ENCODE data around the gene PDIA4. TPM values are rescaled to one million over a fixed set of nuclear protein-coding genes. Genes with fewer than 3 reads are reported as not detected.
A peak's percentile ranks its signal among the peaks of the same experiment; 100 is the strongest.
"Not testable (repeated sequence)": the region's sequence is repeated elsewhere in the genome, so short reads cannot be mapped to it uniquely, and the experiment has no call there.

The PDIA4 gene
- total and polyA plus RNA-seq, 2 donors, result 71.6 to 92.8 TPM

DNA sequence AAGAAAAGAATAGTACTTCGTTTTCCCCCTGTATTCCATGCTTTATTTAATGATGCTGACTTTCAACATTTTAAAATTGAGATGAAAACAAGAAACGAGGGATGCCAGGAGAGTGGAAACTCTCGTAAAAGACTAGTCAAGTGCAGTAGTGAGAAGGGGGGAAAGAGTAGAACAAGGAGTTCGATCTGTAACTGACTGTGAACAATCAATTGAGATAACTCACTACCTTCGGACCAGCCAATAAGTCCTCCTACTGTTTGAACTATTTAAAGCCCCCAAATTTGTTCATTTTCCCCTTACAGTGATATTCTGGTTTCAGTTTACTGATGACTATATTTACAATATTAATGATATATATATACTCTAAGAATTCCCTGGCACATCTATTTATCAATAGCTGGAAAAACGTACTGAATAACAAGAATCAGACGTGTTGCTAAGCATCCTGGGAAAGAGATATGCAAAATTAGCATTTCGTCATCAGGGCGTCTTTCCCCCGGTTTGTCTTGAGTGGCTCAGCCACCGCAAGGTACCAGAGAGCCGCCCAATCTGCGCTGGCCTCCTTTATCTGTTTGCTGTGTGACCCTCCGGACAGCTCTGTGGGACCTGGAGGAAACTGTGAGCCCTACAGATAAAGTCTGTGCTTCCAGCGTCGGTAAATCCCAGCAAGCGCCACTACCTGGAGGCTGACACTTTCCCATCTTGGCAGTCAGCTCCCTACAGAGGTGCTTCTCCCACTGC lies 41.1 kb downstream of the PDIA4 start:
- Histone ChIP-seq H3K36me3 (ENCODE audit: insufficient read depth) (no peaks in the 10 kb centered on the region), H3K4me1 (ENCODE audit: insufficient read depth) (no peaks in the 10 kb centered on the region)

DNA sequence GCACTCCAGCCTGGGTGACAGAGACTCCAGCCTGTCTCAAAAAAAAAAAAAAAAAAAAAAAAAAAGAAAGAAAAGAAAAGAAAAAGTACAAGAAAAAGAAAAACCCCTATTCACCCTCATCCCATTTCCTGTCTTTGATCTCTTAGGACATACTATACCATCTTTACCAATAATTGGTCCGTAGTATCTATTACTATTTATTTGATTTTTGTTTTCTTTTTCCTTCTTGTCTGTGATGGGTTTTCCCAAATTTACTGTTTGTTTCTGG lies 41.6 kb downstream of the PDIA4 start:
- Histone ChIP-seq H3K36me3 (ENCODE audit: insufficient read depth) (no peaks in the 10 kb centered on the region), H3K4me3 (ENCODE audit: low read depth, low read length) (no peak overlapping the region)
- WGBS, result 42% methylated on average over 1 of the region's 1 CpG

More for the DNA sequence above, 41.1 kb downstream of the PDIA4 start:
- peak; percentile 90 for DNase-seq (ENCODE audit: extremely low spot score)
- Histone ChIP-seq H3K4me3 (ENCODE audit: low read depth, low read length) (peak overlapping the region; percentile 53), H3K27ac (ENCODE audit: low read depth) (peak overlapping the region; percentile 65)
- WGBS, result under 1% methylated on average over 17 of the region's 17 CpGs

DNA sequence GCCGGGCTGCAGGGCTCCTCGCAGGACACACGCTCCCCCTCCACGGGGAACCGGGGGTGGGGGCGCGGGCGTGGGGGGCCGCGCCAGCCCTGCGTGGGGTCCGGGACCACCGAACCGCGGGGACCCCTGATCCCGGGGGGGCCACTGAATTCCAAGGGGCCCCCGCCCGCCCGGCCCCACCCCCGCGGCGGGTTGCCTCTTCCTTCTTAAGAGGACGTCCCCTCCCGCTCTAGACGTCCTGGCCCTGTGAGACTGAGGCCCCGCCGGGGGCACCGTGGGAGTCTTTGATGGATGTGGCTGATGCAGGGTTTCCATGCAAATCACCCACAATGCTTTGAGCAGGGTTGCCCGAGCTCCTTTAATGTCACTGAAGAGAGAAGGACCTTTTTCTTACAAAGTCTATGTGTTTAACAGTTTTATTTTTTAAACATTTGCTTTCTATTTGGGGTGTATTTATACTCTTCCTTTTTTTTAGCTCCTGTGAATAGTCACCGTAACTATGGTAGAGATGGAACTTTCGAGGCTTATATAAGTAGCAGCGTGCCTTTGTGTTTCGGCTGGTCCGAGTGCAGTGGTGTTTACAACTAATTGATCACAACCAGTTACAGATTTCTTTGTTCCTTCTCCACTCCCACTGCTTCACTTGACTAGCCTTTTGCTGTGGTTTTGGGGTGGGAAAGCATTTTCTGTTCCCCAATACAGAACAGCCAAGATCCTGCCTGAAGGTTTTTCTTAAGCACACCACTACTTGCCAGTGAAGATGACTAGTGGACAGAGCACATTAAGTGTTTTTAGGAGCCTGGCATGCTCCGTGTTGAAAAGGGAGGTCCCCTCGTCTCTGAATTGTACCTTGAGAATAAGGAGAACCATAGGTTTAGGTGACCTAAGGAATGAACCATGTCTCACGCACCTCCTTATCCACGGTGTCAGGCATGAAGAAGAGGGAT lies 44.8 kb downstream of the PDIA4 start:
- Histone ChIP-seq H3K36me3 (ENCODE audit: insufficient read depth) (peaks cover 2% of the 10 kb centered on the region), H3K4me1 (ENCODE audit: insufficient read depth) (no peaks in the 10 kb centered on the region), H3K4me3 (ENCODE audit: low read depth, low read length) (peak overlapping the region; percentile 89), H3K27ac (ENCODE audit: low read depth) (no peak overlapping the region)
- DNase-seq (ENCODE audit: extremely low spot score), result peak; percentile 77
- under 1% methylated on average over 38 of the region's 38 CpGs for WGBS

More for the DNA sequence above, 41.6 kb downstream of the PDIA4 start:
- Histone ChIP-seq H3K4me1 (ENCODE audit: insufficient read depth) (no peaks in the 10 kb centered on the region), H3K27ac (ENCODE audit: low read depth) (no peak overlapping the region)
- DNase-seq (ENCODE audit: extremely low spot score), result no peak

DNA sequence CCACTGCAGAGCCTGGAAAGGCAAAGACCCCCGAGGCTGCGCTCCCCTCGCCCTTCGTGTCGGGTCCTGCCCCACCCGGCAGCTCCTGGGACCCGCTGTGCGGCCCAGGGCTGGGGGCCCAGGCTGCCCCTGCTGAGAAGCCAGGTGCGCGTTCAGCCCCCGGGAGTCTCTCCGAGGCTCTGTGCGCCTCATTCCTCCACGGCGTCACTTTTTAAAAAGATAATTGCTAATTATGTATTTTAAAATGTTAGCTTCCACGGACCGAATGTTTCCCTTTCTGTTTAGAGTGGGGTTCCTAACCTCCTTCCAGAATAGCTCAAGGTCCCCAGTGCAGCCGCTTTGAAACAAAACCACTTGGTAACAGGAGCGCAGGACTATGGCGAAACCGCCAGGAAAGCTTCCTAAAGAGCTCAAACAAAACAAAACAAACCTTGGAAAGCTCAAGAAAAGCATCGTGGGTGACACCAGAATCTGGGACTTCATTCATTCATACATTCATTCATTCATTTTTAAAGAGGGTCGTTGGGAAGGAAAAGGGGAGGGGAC lies 45.6 kb downstream of the PDIA4 start:
- Histone ChIP-seq H3K27ac (ENCODE audit: low read depth) (no peak overlapping the region), H3K36me3 (ENCODE audit: insufficient read depth) (peaks cover 2% of the 10 kb centered on the region), H3K4me1 (ENCODE audit: insufficient read depth) (no peaks in the 10 kb centered on the region), H3K4me3 (ENCODE audit: low read depth, low read length) (peak overlapping the region; percentile 89)
- WGBS, result under 1% methylated on average over 23 of the region's 23 CpGs
- no peak for DNase-seq (ENCODE audit: extremely low spot score)

DNA sequence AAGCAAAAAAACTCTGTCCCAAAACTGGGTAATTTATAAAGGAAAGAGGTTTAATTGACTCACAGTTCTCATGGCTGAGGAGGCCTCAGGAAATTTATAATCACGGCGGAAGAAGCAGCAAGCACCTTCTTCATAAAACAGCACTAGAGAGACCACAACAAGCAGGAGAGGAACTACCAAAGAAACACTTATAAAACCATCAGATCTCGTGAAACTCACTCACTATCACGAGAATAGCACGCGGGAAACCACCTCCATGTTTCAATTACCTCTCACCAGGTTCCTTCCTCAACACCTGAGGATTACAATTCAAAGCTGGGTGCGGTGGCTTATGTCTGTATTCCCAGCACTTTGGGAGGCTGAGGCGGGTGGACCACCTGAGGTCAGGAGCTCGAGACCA lies 48.5 kb downstream of the PDIA4 start:
- no peak for DNase-seq (ENCODE audit: extremely low spot score)
- no peaks in the 10 kb centered on the region for H3K4me1 ChIP-seq (ENCODE audit: insufficient read depth)
- H3K27ac ChIP-seq (ENCODE audit: low read depth), result no peak overlapping the region
- 82% methylated on average over 9 of the region's 9 CpGs for WGBS
- no peak overlapping the region for H3K4me3 ChIP-seq (ENCODE audit: low read depth, low read length)
- peaks cover 2% of the 10 kb centered on the region for H3K36me3 ChIP-seq (ENCODE audit: insufficient read depth)

DNA sequence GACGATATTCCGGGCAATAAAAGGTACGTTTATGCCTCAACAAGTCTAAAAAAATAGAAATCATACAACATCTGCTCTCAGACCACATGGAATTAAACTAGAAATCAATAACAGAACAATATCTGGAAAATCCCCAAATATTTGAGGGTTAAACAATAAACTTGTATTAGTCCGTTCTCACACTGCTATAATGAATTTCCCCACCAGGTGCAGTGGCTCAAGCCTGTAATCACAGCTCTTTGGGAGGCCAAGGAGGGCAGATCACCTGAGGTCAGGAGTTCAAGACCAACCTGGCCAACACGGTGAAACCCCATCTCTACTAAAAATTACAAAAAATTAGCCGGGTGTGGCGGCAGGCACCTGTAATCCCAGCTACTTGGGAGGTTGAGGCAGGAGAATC lies 49.2 kb downstream of the PDIA4 start:
- WGBS, result 83% methylated on average over 7 of the region's 7 CpGs
- not testable (repeated sequence) for H3K4me1 ChIP-seq (ENCODE audit: insufficient read depth); DNase-seq (ENCODE audit: extremely low spot score); H3K4me3 ChIP-seq (ENCODE audit: low read depth, low read length); H3K27ac ChIP-seq (ENCODE audit: low read depth); H3K36me3 ChIP-seq (ENCODE audit: insufficient read depth)

DNA sequence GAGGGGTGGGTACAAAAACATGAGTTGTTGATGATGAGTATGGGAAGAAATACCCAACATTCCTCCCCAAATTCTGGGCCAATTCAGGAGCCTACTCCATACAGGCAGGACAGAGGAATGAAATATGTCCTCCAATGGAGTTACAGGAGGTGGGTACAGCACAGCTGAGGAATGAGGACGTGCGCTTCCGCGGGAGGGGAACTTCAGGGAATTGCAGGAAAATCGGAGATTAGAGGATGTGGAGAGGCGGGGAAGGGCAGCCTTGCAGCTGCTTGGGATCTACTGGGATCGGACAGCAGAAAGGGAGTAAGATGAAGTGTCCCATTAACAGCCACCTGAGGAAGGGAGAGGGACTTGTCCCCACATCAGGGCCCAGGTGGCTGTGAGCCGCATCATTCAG lies 50.2 kb downstream of the PDIA4 start:
- H3K4me1 ChIP-seq (ENCODE audit: insufficient read depth), result no peaks in the 10 kb centered on the region
- no peak overlapping the region for H3K27ac ChIP-seq (ENCODE audit: low read depth)
- no peak for DNase-seq (ENCODE audit: extremely low spot score)
- 42% methylated on average over 8 of the region's 8 CpGs for WGBS
- H3K4me3 ChIP-seq (ENCODE audit: low read depth, low read length), result no peak overlapping the region
- H3K36me3 ChIP-seq (ENCODE audit: insufficient read depth), result peaks cover 2% of the 10 kb centered on the region

DNA sequence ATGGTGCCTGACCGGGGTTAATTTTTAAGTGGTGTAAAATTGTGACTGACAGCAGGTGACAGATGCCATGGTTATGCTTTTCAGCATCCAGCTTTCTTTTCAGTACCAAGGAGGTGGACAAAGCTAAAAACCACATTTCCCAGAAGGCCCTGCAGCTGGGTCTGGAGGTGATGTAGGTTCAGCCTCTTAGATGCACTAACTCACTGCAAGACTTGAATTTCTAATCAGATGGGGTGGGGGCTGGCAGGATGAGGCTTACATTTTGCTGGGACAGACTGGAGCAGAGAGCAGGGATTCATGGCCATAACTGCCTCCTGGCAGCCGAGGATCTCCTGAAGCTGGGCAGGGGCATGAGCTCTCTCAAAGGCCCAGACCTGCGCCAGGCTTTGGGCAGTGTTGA lies 52.4 kb downstream of the PDIA4 start:
- no peak overlapping the region for H3K4me3 ChIP-seq (ENCODE audit: low read depth, low read length)
- DNase-seq (ENCODE audit: extremely low spot score), result no peak
- 86% methylated on average over 3 of the region's 3 CpGs for WGBS

DNA sequence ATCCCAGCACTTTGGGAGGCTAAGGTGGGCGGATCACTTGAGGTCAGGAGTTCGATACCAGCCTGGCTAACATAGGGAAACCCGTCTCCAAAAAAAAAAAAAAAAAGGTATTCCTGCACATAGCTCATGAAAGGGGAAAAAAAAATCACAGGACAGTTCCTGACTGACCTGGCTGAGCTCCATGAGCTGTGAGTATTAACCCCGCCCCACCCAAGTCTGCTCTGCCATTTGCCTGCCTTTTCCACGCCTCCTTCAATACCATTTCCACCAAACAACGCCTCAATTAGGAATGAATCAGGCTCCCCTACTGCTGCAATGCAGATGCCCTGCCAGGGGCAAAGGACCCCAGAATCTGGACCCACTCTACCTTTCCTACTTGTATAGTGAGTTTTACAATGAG lies 55.0 kb downstream of the PDIA4 start:
- Histone ChIP-seq H3K36me3 (ENCODE audit: insufficient read depth) (no peaks in the 10 kb centered on the region), H3K27ac (ENCODE audit: low read depth) (no peak overlapping the region), H3K4me3 (ENCODE audit: low read depth, low read length) (no peak overlapping the region), H3K4me1 (ENCODE audit: insufficient read depth) (no peaks in the 10 kb centered on the region)
- 73% methylated on average over 6 of the region's 6 CpGs for WGBS
- DNase-seq (ENCODE audit: extremely low spot score), result no peak

More for the DNA sequence above, 52.4 kb downstream of the PDIA4 start:
- Histone ChIP-seq H3K36me3 (ENCODE audit: insufficient read depth) (peaks cover 2% of the 10 kb centered on the region), H3K27ac (ENCODE audit: low read depth) (no peak overlapping the region), H3K4me1 (ENCODE audit: insufficient read depth) (no peaks in the 10 kb centered on the region)

DNA sequence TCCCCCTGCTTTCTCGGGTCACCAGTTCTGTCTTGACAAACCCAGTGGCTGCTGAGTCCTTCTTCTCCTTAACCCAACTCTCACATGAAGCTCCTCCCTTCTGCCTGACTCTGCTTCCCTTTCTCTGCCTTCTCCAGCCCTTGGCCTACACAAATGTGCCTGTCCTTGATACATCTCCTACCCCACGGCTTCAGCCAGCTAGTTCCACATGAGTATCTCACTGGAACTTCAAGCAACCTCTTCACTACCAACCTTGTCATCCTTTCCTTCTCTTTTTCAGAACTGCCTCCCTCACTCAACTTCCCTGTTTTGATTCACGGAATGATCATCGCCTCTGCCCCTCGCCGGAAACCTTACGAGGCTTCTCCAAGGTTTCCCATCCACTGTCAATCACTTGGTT lies 55.9 kb downstream of the PDIA4 start:
- Histone ChIP-seq H3K36me3 (ENCODE audit: insufficient read depth) (no peaks in the 10 kb centered on the region), H3K4me3 (ENCODE audit: low read depth, low read length) (no peak overlapping the region), H3K4me1 (ENCODE audit: insufficient read depth) (no peaks in the 10 kb centered on the region), H3K27ac (ENCODE audit: low read depth) (no peak overlapping the region)
- no peak for DNase-seq (ENCODE audit: extremely low spot score)
- 80% methylated on average over 7 of the region's 7 CpGs for WGBS

DNA sequence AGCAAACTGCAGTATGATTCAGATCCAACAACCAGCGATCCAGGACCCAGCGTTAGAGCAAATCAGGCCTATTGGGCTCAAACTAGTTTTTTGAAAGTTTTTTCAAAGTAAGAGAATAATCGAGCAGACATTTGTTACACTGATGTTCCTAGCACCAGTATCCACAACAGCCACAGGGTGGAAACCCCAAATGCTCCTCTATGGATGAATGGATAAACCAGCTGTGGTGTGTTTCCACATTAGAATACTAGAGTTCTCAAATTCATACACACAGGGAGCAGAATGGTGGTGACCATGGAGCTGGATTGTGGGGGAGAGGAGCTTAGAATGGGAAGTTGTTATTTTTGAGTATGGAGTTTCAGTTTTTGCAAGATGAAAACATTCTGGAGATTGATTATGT lies 60.7 kb downstream of the PDIA4 start:
- 78% methylated on average over 3 of the region's 3 CpGs for WGBS
- DNase-seq (ENCODE audit: extremely low spot score), result no peak
- no peaks in the 10 kb centered on the region for H3K36me3 ChIP-seq (ENCODE audit: insufficient read depth)
- no peak overlapping the region for H3K27ac ChIP-seq (ENCODE audit: low read depth)
- H3K4me3 ChIP-seq (ENCODE audit: low read depth, low read length), result no peak overlapping the region
- H3K4me1 ChIP-seq (ENCODE audit: insufficient read depth), result no peaks in the 10 kb centered on the region

DNA sequence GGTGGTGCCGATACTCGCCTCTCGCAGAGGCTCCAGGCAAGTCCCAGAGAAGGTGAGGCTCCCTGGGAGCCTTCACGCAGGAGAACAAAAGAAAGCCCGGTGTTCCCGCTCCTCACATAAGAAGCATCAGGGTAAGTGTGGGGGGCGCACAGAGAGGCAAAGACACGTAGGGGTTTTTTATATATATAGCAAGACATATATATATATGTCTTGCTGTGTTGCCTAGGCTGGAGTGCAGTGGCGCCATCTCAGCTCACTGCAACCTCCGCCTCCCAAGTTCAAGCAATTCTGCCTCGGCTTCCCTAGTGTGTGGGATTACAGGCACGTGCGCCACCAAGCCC lies 61.3 kb downstream of the PDIA4 start:
- DNase-seq (ENCODE audit: extremely low spot score), result no peak
- H3K27ac ChIP-seq (ENCODE audit: low read depth), result no peak overlapping the region
- WGBS, result 32% methylated on average over 13 of the region's 13 CpGs
- no peaks in the 10 kb centered on the region for H3K4me1 ChIP-seq (ENCODE audit: insufficient read depth)
- H3K36me3 ChIP-seq (ENCODE audit: insufficient read depth), result no peaks in the 10 kb centered on the region
- no peak overlapping the region for H3K4me3 ChIP-seq (ENCODE audit: low read depth, low read length)

DNA sequence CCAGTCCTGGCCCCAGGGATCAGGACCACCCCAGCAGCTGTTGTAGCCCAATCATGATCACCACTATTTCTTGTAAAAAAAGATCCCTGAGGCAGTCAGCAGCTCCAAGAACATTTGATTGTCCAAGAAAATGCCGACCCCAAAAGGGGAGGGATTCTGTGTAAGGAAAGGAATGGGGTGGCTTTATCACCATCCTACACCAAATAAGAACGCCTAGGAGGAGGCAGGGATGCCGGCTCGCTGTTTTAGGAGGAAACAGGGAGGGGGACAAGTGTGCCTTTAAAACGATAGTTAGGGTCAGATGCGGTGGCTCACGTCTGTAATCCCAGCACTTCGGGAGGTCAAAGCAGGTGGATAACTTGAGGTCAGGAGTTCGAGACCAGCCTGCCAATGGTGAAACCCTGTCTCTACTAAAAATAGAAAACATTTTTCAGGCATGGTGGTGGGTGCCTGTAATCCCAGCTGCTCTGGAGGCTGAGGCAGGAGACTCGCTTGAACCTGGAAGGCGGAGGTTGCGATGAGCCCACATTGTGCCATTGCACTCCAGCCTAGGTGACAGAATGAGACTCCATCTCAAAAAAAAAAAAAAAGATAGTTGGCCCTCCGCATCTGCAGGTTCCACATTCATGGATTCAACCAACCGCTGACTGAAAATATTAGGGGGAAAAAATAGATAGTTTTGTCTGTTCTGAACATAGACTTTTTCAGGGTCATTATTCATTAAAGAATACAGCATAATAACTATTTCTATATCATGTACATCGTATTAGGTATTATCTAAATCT lies 63.6 kb downstream of the PDIA4 start:
- DNase-seq (ENCODE audit: extremely low spot score), result no peak
- WGBS, result 42% methylated on average over 15 of the region's 15 CpGs
- H3K36me3 ChIP-seq (ENCODE audit: insufficient read depth), result no peaks in the 10 kb centered on the region
- no peak overlapping the region for H3K27ac ChIP-seq (ENCODE audit: low read depth)
- no peaks in the 10 kb centered on the region for H3K4me1 ChIP-seq (ENCODE audit: insufficient read depth)
- peak overlapping the region; percentile 26 for H3K4me3 ChIP-seq (ENCODE audit: low read depth, low read length)

Data from urinary bladder (tissue), 4 donors.